Measurements from ENCODE around the gene RBM34.

RBM34 gene

GRCh38 chr1:235122348-235122747, 38.7 kb downstream of the RBM34 start:
- no peak for DNase-seq (ENCODE audit: low read depth)
- no peak for TF ChIP-seq CTCF (IDR thresholded peaks at IDR 0.05; ENCODE audit: control insufficient read depth, extremely low read depth, insufficient read depth)

GRCh38 chr1:235113183-235113917, 47.7 kb downstream of the RBM34 start:
- no peak overlapping the region for H3K4me3 ChIP-seq (ENCODE audit: low read depth, low read length)
- DNase-seq (ENCODE audit: low read depth), result no peak
- TF ChIP-seq CTCF (IDR thresholded peaks at IDR 0.05; ENCODE audit: control insufficient read depth, extremely low read depth, insufficient read depth), result no peak

More at GRCh38 chr1:235122348-235122747, 38.7 kb downstream of the RBM34 start:
- no peak overlapping the region for H3K4me3 ChIP-seq (ENCODE audit: low read depth, low read length)

- no peak for TF ChIP-seq CTCF (IDR thresholded peaks at IDR 0.05; ENCODE audit: control insufficient read depth, extremely low read depth, insufficient read depth)
- no peak overlapping the region for H3K4me3 ChIP-seq (ENCODE audit: low read depth, low read length)
- no peak for DNase-seq (ENCODE audit: low read depth)
These were observed 48.5 kb downstream of the RBM34 start for GRCh38 chr1:235112297-235113182.

- H3K4me3 ChIP-seq (ENCODE audit: low read depth, low read length), result no peak overlapping the region
- no peak for TF ChIP-seq CTCF (IDR thresholded peaks at IDR 0.05; ENCODE audit: control insufficient read depth, extremely low read depth, insufficient read depth)
- no peak for DNase-seq (ENCODE audit: low read depth)
These were observed 49.9 kb downstream of the RBM34 start for GRCh38 chr1:235111107-235111506.

- H3K4me3 ChIP-seq (ENCODE audit: low read depth, low read length), result no peak overlapping the region
- DNase-seq (ENCODE audit: low read depth), result no peak
- TF ChIP-seq CTCF (IDR thresholded peaks at IDR 0.05; ENCODE audit: control insufficient read depth, extremely low read depth, insufficient read depth), result no peak
These were observed 52.2 kb downstream of the RBM34 start for GRCh38 chr1:235108876-235109275.

GRCh38 chr1:235108185-235108593, 52.9 kb downstream of the RBM34 start:
- DNase-seq (ENCODE audit: low read depth), result no peak
- H3K4me3 ChIP-seq (ENCODE audit: low read depth, low read length), result no peak overlapping the region
- TF ChIP-seq CTCF (IDR thresholded peaks at IDR 0.05; ENCODE audit: control insufficient read depth, extremely low read depth, insufficient read depth), result no peak

Measured in LNCaP clone FGC (cell line).